Measurements from ENCODE around the gene TIMM44.

DNA sequence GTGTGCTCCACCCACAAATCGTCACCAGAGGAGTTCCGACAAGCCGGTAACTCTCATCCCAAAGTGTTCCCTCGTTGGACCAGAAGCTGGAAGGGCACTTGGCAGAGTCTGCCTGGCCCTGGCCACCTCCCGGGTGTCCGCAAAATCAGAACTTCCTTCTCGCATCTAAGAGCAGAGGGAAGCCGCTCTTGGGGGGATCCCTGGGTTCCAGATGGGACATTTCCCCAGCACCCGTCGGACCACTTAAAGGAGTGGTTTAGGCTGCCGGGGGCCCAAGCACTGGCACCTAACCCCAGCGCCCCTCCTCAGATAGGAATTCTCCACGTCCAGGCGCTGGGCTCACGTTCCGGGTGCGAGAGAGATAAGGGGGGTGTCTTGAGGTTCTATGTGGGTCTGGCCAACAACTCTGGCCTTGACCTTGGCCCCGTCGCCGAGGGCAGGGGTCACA is 40.6 kb downstream of the TIMM44 start:
- TF ChIP-seq, protein P1, sequence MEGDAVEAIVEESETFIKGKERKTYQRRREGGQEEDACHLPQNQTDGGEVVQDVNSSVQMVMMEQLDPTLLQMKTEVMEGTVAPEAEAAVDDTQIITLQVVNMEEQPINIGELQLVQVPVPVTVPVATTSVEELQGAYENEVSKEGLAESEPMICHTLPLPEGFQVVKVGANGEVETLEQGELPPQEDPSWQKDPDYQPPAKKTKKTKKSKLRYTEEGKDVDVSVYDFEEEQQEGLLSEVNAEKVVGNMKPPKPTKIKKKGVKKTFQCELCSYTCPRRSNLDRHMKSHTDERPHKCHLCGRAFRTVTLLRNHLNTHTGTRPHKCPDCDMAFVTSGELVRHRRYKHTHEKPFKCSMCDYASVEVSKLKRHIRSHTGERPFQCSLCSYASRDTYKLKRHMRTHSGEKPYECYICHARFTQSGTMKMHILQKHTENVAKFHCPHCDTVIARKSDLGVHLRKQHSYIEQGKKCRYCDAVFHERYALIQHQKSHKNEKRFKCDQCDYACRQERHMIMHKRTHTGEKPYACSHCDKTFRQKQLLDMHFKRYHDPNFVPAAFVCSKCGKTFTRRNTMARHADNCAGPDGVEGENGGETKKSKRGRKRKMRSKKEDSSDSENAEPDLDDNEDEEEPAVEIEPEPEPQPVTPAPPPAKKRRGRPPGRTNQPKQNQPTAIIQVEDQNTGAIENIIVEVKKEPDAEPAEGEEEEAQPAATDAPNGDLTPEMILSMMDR (IDR thresholded peaks at IDR 0.05): no peak
- TF ChIP-seq POLR2A (IDR thresholded peaks at IDR 0.05): no peak
